Panc1 (cell line): Measurements from ENCODE around the gene NASP. TPM values are rescaled to one million over a fixed set of nuclear protein-coding genes. Genes with fewer than 3 reads are reported as not detected.

ENCODE experiments used
- ATAC-seq: fragments of 200-7000 bp; cut with Tn5 transposase; 2 replicates; pipeline ENCODE4 v1.9.1; 2020; ENCODE audit warnings: mild to moderate bottlenecking, moderate library complexity
- BruUV-seq: library from RNA; stranded (reverse); fragments of 400-500 nt; replicated peaks from 2 replicates; lab custom pipeline; 2021; lab: Mats Ljungman, UMichigan
- CTCF ChIA-PET: fragments of 300-600 bp; sonication (Branson Sonifier 250); formaldehyde crosslinking; loops from one replicate; lab custom pipeline; 2022; ENCODE audit warnings: antibody characterized with exemption; lab: Charles Lee
- POLR2A ChIA-PET: fragments of 300-600 bp; sonication (Branson Sonifier 250); formaldehyde crosslinking; loops from one replicate; lab custom pipeline; 2022; ENCODE audit warnings: antibody characterized with exemption; lab: Charles Lee
- DNase-seq: peaks from one replicate; pipeline ENCODE4 v3.0.0-alpha.2; 2010; ENCODE audit warnings: low read depth, low spot score
- H3K27ac ChIP-seq: 2 replicates; pipeline ENCODE4 v1.5.1; 2011; ENCODE audit warnings: mild to moderate bottlenecking, low read length, inconsistent platforms
- H3K27me3 ChIP-seq: fragments of 200-500 bp; sonication (Bioruptor generic); 2 replicates; pipeline ENCODE4 v1.6.0; 2014; ENCODE audit warnings: low read length, inconsistent platforms; ENCODE audit not compliant: control insufficient read depth, insufficient read depth
- H3K36me3 ChIP-seq: fragments of 200-500 bp; sonication (Bioruptor generic); 2 replicates; pipeline ENCODE4 v1.5.1; 2014; ENCODE audit warnings: inconsistent platforms, mild to moderate bottlenecking, low read length, moderate library complexity; ENCODE audit not compliant: control insufficient read depth, insufficient read depth
- H3K4me1 ChIP-seq: 2 replicates; pipeline ENCODE4 v1.5.1; 2011; ENCODE audit warnings: inconsistent platforms, mild to moderate bottlenecking, low read length, moderate library complexity; ENCODE audit not compliant: control insufficient read depth, insufficient read depth
- H3K4me3 ChIP-seq, 2 experiments: 2 replicates each; pipeline ENCODE4 v1.5.1; 2011 to 2012; ENCODE audit warnings: low read depth in 2 of 2, low read length in 2 of 2, mild to moderate bottlenecking in 2 of 2, inconsistent platforms in 1 of 2, moderate library complexity in 1 of 2
- H3K9me3 ChIP-seq: fragments of 200-500 bp; sonication (Bioruptor generic); 2 replicates; pipeline ENCODE4 v1.5.1; 2014; ENCODE audit warnings: low read depth, mild to moderate bottlenecking, inconsistent platforms, low read length, moderate library complexity; ENCODE audit not compliant: control insufficient read depth, insufficient read depth
- POLR2AphosphoS5 ChIP-seq: IDR thresholded peaks from 2 replicates; pipeline ENCODE4 v1.6.1; 2012; ENCODE audit warnings: mild to moderate bottlenecking, low read depth, low read length, moderate library complexity
- SIN3A ChIP-seq: IDR thresholded peaks from 2 replicates; pipeline ENCODE4 v1.6.1; 2012; ENCODE audit warnings: low read depth, mild to moderate bottlenecking, low read length, moderate library complexity, borderline replicate concordance; ENCODE audit not compliant: insufficient read depth
- TCF7L2 ChIP-seq: IDR thresholded peaks from 2 replicates; pipeline ENCODE4 v1.6.1; 2011; ENCODE audit warnings: mild to moderate bottlenecking, low read depth, low read length, inconsistent platforms
- in situ Hi-C: cut with HindIII; loops from 2 replicates; pipeline ENCODE4 v1.10.0; 2016; ENCODE audit warnings: low sequenced_read_pairs, low pct_unique_long_range_greater_than_20kb
- intact Hi-C: fragments of 100-400 bp; cut with micrococcal nuclease; formaldehyde crosslinking; loops from one replicate; pipeline ENCODE4 v1.10.0; 2022; ENCODE audit not compliant: unreplicated experiment
- total RNA-seq: library from RNA; stranded (reverse); gene quantifications from one replicate; pipeline ENCODE4 v1.2.1, GENCODE V29; 2021; ENCODE audit not compliant: unreplicated experiment
- TF ChIP-seq, protein P1 (sequence below), 2 experiments: IDR thresholded peaks; 2 replicates each; pipeline ENCODE4 v1.6.1; 2011 to 2012; ENCODE audit warnings: low read depth in 2 of 2, control low read depth in 1 of 2, low read length in 1 of 2, mild to moderate bottlenecking in 1 of 2, moderate library complexity in 1 of 2; ENCODE audit not compliant: insufficient read depth in 1 of 2
- TF ChIP-seq, protein P2 (sequence below): fragments of 450-650 bp; IDR thresholded peaks from 2 replicates; pipeline ENCODE4 v1.5.1; 2017; ENCODE audit warnings: mild to moderate bottlenecking

The NASP gene
- total RNA-seq, 1 experiment from 2014 or later = 193 TPM

DNA sequence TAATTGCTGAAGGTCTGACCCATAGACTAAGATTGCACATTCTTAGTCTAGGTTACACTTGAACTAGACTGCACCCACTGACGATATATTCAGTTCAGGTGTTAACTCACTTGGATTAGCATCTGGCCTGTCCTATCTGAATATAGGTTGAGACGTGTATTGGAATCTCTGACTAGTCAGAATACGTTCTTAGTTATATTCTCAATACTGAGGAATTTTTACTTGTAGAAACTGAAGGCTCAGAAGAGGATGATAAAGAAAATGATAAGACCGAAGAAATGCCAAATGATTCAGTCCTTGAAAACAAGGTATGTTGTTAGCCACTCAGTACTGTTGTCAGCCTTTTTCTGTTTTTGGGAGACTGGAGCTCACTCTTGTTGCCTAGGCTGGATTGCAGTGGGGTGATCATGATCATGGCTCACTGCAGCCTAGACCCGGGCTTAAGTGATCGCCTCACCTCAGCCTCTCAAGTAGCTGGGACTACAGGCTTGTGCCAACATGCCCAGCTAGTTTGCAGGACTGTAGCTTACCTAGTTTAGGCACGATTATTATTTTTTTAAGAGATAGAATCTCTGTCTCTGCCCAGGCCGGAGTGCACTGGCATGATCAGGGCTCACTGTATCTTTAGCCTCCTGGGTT lies 29.2 kb downstream of the NASP start:
- H3K27me3 ChIP-seq = no peaks in the 10 kb centered on the region
- no TSS peak for BruUV-seq
- ATAC-seq (no peak), DNase-seq (no peak)
- TF ChIP-seq, protein P1, sequence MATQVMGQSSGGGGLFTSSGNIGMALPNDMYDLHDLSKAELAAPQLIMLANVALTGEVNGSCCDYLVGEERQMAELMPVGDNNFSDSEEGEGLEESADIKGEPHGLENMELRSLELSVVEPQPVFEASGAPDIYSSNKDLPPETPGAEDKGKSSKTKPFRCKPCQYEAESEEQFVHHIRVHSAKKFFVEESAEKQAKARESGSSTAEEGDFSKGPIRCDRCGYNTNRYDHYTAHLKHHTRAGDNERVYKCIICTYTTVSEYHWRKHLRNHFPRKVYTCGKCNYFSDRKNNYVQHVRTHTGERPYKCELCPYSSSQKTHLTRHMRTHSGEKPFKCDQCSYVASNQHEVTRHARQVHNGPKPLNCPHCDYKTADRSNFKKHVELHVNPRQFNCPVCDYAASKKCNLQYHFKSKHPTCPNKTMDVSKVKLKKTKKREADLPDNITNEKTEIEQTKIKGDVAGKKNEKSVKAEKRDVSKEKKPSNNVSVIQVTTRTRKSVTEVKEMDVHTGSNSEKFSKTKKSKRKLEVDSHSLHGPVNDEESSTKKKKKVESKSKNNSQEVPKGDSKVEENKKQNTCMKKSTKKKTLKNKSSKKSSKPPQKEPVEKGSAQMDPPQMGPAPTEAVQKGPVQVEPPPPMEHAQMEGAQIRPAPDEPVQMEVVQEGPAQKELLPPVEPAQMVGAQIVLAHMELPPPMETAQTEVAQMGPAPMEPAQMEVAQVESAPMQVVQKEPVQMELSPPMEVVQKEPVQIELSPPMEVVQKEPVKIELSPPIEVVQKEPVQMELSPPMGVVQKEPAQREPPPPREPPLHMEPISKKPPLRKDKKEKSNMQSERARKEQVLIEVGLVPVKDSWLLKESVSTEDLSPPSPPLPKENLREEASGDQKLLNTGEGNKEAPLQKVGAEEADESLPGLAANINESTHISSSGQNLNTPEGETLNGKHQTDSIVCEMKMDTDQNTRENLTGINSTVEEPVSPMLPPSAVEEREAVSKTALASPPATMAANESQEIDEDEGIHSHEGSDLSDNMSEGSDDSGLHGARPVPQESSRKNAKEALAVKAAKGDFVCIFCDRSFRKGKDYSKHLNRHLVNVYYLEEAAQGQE (IDR thresholded peaks at IDR 0.05; ENCODE audit: insufficient read depth in 1 of 2, low read depth in 2 of 2, low read length in 1 of 2) = no peak
- TF ChIP-seq, protein P2, sequence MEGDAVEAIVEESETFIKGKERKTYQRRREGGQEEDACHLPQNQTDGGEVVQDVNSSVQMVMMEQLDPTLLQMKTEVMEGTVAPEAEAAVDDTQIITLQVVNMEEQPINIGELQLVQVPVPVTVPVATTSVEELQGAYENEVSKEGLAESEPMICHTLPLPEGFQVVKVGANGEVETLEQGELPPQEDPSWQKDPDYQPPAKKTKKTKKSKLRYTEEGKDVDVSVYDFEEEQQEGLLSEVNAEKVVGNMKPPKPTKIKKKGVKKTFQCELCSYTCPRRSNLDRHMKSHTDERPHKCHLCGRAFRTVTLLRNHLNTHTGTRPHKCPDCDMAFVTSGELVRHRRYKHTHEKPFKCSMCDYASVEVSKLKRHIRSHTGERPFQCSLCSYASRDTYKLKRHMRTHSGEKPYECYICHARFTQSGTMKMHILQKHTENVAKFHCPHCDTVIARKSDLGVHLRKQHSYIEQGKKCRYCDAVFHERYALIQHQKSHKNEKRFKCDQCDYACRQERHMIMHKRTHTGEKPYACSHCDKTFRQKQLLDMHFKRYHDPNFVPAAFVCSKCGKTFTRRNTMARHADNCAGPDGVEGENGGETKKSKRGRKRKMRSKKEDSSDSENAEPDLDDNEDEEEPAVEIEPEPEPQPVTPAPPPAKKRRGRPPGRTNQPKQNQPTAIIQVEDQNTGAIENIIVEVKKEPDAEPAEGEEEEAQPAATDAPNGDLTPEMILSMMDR = no peak
- TF ChIP-seq TCF7L2 (no peak), SIN3A (no peak), POLR2AphosphoS5 (no peak)
- intact Hi-C loops = no loop called here
- peaks cover 24% of the 10 kb centered on the region for H3K36me3 ChIP-seq
- no peaks in the 10 kb centered on the region for H3K4me1 ChIP-seq
- no peak overlapping the region for H3K4me3 ChIP-seq
- no peak overlapping the region for H3K27ac ChIP-seq
- ChIA-PET CTCF (no interaction called here), POLR2A (interaction anchor here (0.6 kb wide), 1 partner anchor 285 kb away, joined by 4 read pairs; no protein-coding TSS in a partner anchor)
- in situ Hi-C loops = no loop called here
- no peaks in the 10 kb centered on the region for H3K9me3 ChIP-seq

DNA sequence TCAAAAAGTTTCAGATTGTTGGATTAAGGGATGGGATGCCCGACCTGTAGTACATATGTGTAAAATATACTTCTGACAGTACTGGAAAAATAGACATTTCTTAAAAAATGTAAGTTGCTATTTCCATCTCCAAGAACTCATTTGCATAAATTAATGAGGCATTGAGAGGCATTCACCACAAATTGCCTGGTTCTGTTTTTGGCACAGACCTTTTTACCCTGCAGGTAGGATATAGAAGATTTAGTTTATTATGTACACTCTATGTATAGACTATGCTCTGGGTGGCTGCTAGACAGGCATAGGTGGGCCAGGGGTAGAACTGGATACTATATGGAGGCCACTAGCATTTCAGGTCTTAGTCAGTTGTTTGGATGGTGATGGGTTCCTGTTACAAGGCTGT lies 32.0 kb downstream of the NASP start:
- DNase-seq (no peak), ATAC-seq (no peak)
- H3K9me3 ChIP-seq = no peaks in the 10 kb centered on the region
- no peaks in the 10 kb centered on the region for H3K4me1 ChIP-seq
- no TSS peak for BruUV-seq
- ChIA-PET POLR2A (no interaction called here), CTCF (no interaction called here)
- TF ChIP-seq, protein P2 = no peak
- TF ChIP-seq POLR2AphosphoS5 (no peak), SIN3A (no peak), TCF7L2 (no peak)
- TF ChIP-seq, protein P1 (IDR thresholded peaks at IDR 0.05; ENCODE audit: insufficient read depth in 1 of 2, low read depth in 2 of 2, low read length in 1 of 2) = no peak
- in situ Hi-C loops (no loop called here), intact Hi-C loops (no loop called here)
- H3K4me3 ChIP-seq = no peak overlapping the region
- H3K36me3 ChIP-seq = peaks cover 19% of the 10 kb centered on the region
- no peaks in the 10 kb centered on the region for H3K27me3 ChIP-seq
- H3K27ac ChIP-seq = no peak overlapping the region
